HEK293 (cell line): Measurements from ENCODE around the gene GNB1.

Experiments used
- CTCF ChIA-PET: fragments of 350-600 bp; formaldehyde crosslinking; extraction: SDS; loops from one replicate; lab custom pipeline; 2021; ENCODE audit warnings: antibody characterized with exemption; lab: Yijun Ruan, JAX
- POLR2A ChIA-PET: fragments of 300-600 bp; formaldehyde crosslinking; extraction: SDS; loops from one replicate; lab custom pipeline; 2020; ENCODE audit warnings: antibody characterized with exemption, inconsistent platforms; lab: Yijun Ruan, JAX
- H3K27ac ChIP-seq: fragments of 200-500 bp; sonication (Bioruptor generic); 2 replicates; pipeline ENCODE4 v1.5.1; 2014; ENCODE audit warnings: low read depth, low read length, control low read depth, inconsistent platforms; ENCODE audit errors: extremely low read depth
- H3K36me3 ChIP-seq, 2 experiments: fragments of 200-500 bp in 1 of 2; sonication (Bioruptor generic) in 1 of 2; 1 replicate in 1 of 2; 2 replicates in 1 of 2; pipeline ENCODE4 v1.5.1; 2014 to 2017; ENCODE audit warnings: inconsistent platforms in 2 of 2, low read length in 2 of 2; ENCODE audit not compliant: control insufficient read depth in 2 of 2, insufficient read depth in 1 of 2
- H3K4me1 ChIP-seq: fragments of 200-500 bp; sonication (Bioruptor generic); 2 replicates; pipeline ENCODE4 v1.5.1; 2014; ENCODE audit warnings: mild to moderate bottlenecking, low read length, inconsistent platforms; ENCODE audit not compliant: control insufficient read depth, insufficient read depth
- H3K4me3 ChIP-seq: 2 replicates; pipeline ENCODE4 v1.5.1; 2011; ENCODE audit warnings: low read depth, mild to moderate bottlenecking, control low read depth, low read length, moderate library complexity
- H3K9me3 ChIP-seq: fragments of 200-500 bp; sonication (Bioruptor generic); 2 replicates; pipeline ENCODE4 v1.5.1; 2014; ENCODE audit warnings: low read depth, low read length, inconsistent platforms; ENCODE audit not compliant: control insufficient read depth, insufficient read depth
- CTCF ChIP-seq: fragments of 450-650 bp; formaldehyde crosslinking; IDR thresholded peaks from 2 replicates; pipeline ENCODE4 v1.5.1; 2016; ENCODE audit warnings: missing biosample characterization, missing genetic modification characterization
- GLIS1 ChIP-seq: fragments of 450-650 bp; formaldehyde crosslinking; IDR thresholded peaks from 2 replicates; pipeline ENCODE4 v1.5.1; 2016; ENCODE audit warnings: missing biosample characterization, missing genetic modification characterization
- OSR2 ChIP-seq: fragments of 450-650 bp; formaldehyde crosslinking; IDR thresholded peaks from 2 replicates; pipeline ENCODE4 v1.5.1; 2016; ENCODE audit warnings: missing biosample characterization, missing genetic modification characterization
- SCRT2 ChIP-seq: fragments of 450-650 bp; formaldehyde crosslinking; IDR thresholded peaks from 2 replicates; pipeline ENCODE4 v1.5.1; 2016; ENCODE audit warnings: missing biosample characterization, missing genetic modification characterization
- ZBTB44 ChIP-seq: fragments of 450-650 bp; IDR thresholded peaks from 2 replicates; pipeline ENCODE4 v1.5.1; 2018; ENCODE audit warnings: missing biosample characterization, mild to moderate bottlenecking, missing genetic modification characterization
- ZBTB6 ChIP-seq: fragments of 450-650 bp; formaldehyde crosslinking; IDR thresholded peaks from 2 replicates; pipeline ENCODE4 v1.5.1; 2017; ENCODE audit warnings: missing biosample characterization, missing genetic modification characterization
- ZIC2 ChIP-seq: fragments of 450-650 bp; formaldehyde crosslinking; IDR thresholded peaks from 2 replicates; pipeline ENCODE4 v1.5.1; 2016; ENCODE audit warnings: missing biosample characterization, missing genetic modification characterization
- ZNF133 ChIP-seq: fragments of 450-650 bp; formaldehyde crosslinking; IDR thresholded peaks from 2 replicates; pipeline ENCODE4 v1.5.1; 2016; ENCODE audit warnings: missing biosample characterization, missing genetic modification characterization
- ZNF221 ChIP-seq: fragments of 450-650 bp; formaldehyde crosslinking; IDR thresholded peaks from 2 replicates; pipeline ENCODE4 v1.5.1; 2017; ENCODE audit warnings: missing biosample characterization, missing genetic modification characterization, borderline replicate concordance
- ZNF341 ChIP-seq: fragments of 450-650 bp; formaldehyde crosslinking; IDR thresholded peaks from 2 replicates; pipeline ENCODE4; 2016; ENCODE audit warnings: low read depth, missing biosample characterization, missing genetic modification characterization
- ZNF398 ChIP-seq: fragments of 450-650 bp; formaldehyde crosslinking; IDR thresholded peaks from 2 replicates; pipeline ENCODE4 v1.5.1; 2017; ENCODE audit warnings: missing biosample characterization, missing genetic modification characterization
- ZNF423 ChIP-seq: fragments of 450-650 bp; formaldehyde crosslinking; IDR thresholded peaks from 2 replicates; pipeline ENCODE4 v1.5.1; 2016; ENCODE audit warnings: missing biosample characterization, missing genetic modification characterization
- ZNF433 ChIP-seq: fragments of 450-650 bp; formaldehyde crosslinking; IDR thresholded peaks from 2 replicates; pipeline ENCODE4 v1.5.1; 2016; ENCODE audit warnings: missing biosample characterization, missing genetic modification characterization, low read depth
- ZNF561 ChIP-seq: fragments of 450-650 bp; IDR thresholded peaks from 2 replicates; pipeline ENCODE4 v1.5.1; 2018; ENCODE audit warnings: missing biosample characterization, missing genetic modification characterization, borderline replicate concordance
- ZNF580 ChIP-seq: fragments of 450-650 bp; formaldehyde crosslinking; IDR thresholded peaks from 2 replicates; pipeline ENCODE4 v1.5.1; 2016; ENCODE audit warnings: missing biosample characterization, missing genetic modification characterization
- ZNF610 ChIP-seq: fragments of 450-650 bp; formaldehyde crosslinking; IDR thresholded peaks from 2 replicates; pipeline ENCODE4 v1.5.1; 2016; ENCODE audit warnings: missing biosample characterization, missing genetic modification characterization, borderline replicate concordance
- ZNF629 ChIP-seq: fragments of 450-650 bp; formaldehyde crosslinking; IDR thresholded peaks from 2 replicates; pipeline ENCODE4 v1.5.1; 2017; ENCODE audit warnings: missing biosample characterization, missing genetic modification characterization
- ZNF658 ChIP-seq: fragments of 450-650 bp; formaldehyde crosslinking; IDR thresholded peaks from 2 replicates; pipeline ENCODE4; 2016; ENCODE audit warnings: missing biosample characterization, missing genetic modification characterization
- ZNF701 ChIP-seq: fragments of 450-650 bp; formaldehyde crosslinking; IDR thresholded peaks from 2 replicates; pipeline ENCODE4 v1.5.1; 2016; ENCODE audit warnings: missing biosample characterization, missing genetic modification characterization
- ZSCAN30 ChIP-seq: fragments of 450-650 bp; IDR thresholded peaks from 2 replicates; pipeline ENCODE4 v1.5.1; 2018; ENCODE audit warnings: missing biosample characterization, mild to moderate bottlenecking, missing genetic modification characterization, moderate library complexity

GNB1 gene

GRCh38 chr1:1919304-1920056, 28.6 kb upstream of the GNB1 start (continued):
- TF ChIP-seq ZIC2 (tag by site-specific recombination) = peak; percentile 35; the same call in 1 of the 2 replicates
- no peak for TF ChIP-seq ZNF341
- TF ChIP-seq GLIS1 (tag by site-specific recombination) = peak; percentile 83
- TF ChIP-seq ZNF701 (tag by site-specific recombination) = no peak
- no peak for TF ChIP-seq ZNF423 (tag by site-specific recombination)
- TF ChIP-seq ZNF580 (tag by site-specific recombination) = no peak
- TF ChIP-seq ZNF658 (tag by site-specific recombination) = no peak

- Histone ChIP-seq H3K4me1 (no peaks in the 10 kb centered on the region), H3K36me3 (no peaks in the 10 kb centered on the region), H3K9me3 (no peaks in the 10 kb centered on the region), H3K27ac (peak within 1 kb of the TSS; percentile 21; the same call in 1 of the 2 replicates), H3K4me3 (peak within 1 kb of the TSS; percentile 43)
- TF ChIP-seq CTCF (tag by site-specific recombination) (peak; percentile 69), ZSCAN30 (tag by site-specific recombination) (peak; percentile 67), ZNF610 (tag by site-specific recombination) (peak; percentile 99), ZNF561 (peak; percentile 23; the same call in 1 of the 2 replicates), SCRT2 (tag by site-specific recombination) (peak; percentile 86), ZNF133 (tag by site-specific recombination) (no peak), ZNF221 (tag by site-specific recombination) (no peak), OSR2 (tag by site-specific recombination) (peak; percentile 83), ZNF629 (tag by site-specific recombination) (no peak), ZBTB6 (tag by site-specific recombination) (no peak), ZNF398 (no peak; the same call in 1 of the 2 replicates), ZNF341 (peak; percentile 51; the same call in 1 of the 2 replicates), ZBTB44 (tag by site-specific recombination) (peak; percentile 92), ZNF433 (tag by site-specific recombination) (no peak)
- ChIA-PET POLR2A (no interaction called here), CTCF (no interaction called here)
These were observed 28.0 kb upstream of the GNB1 start, which contains the start of gene TMEM52 for GRCh38 chr1:1918901-1919303. TMEM52 (minus strand) TSS chr1:1919279; CDS start chr1:1919265, 14 bp downstream.
